ENCODE results near the gene GM2A. TPM values are rescaled to one million over a fixed set of nuclear protein-coding genes. Genes with fewer than 3 reads are reported as not detected.
A peak's percentile ranks its signal among the peaks of the same experiment; 100 is the strongest.

The GM2A gene
- polyA plus RNA-seq, 3 donors: 22.2 to 57.9 (median 28.0) TPM

DNA sequence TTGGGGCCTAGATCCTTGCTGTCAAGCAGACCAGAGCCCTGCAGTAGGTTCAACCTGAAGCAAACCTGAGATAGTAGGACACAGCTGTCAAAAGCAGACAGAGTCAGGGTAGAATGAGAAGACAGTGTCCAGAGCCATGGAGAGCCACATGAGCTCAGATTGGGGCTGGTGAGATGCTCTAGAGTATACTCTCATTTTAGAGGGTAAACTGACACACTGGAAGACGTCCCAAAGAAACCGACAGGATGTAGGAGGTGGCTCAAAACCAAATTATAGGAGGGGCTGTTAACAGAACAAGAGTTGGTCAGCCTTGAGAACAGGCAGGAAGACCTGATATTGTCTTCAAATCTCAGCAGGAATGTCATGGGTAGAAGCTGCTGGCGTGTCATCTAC lies 40.6 kb upstream of the GM2A start:
- Histone ChIP-seq H3K79me2 (ENCODE audit: insufficient read depth, low read length) (peaks cover 90% of the 10 kb centered on the region), H3K9me3 (replicated peaks in 1 of 2; ENCODE audit: control insufficient read depth in 1 of 2, insufficient read depth in 1 of 2, low read length in 2 of 2) (no peaks in the 10 kb centered on the region), H2AFZ (ENCODE audit: insufficient read depth, low read depth, low read length, poor library complexity, severe bottlenecking) (no peak overlapping the region), H3K4me1 (ENCODE audit: control insufficient read depth in 1 of 2, insufficient read depth in 2 of 2, low read length in 2 of 2) (peaks cover 98 to 99% of the 10 kb centered on the region in 2 donors), H3K9ac (ENCODE audit: insufficient read depth, low read length, poor library complexity, severe bottlenecking) (no peak overlapping the region), H3K27me3 (ENCODE audit: control insufficient read depth in 2 of 2, insufficient read depth in 2 of 2, low read length in 2 of 2) (no peaks in the 10 kb centered on the region), H3K4me2 (replicated peaks; ENCODE audit: extremely low read depth, low read length, poor library complexity, severe bottlenecking) (peak overlapping the region; percentile 34), H3K4me3 (replicated peaks in 1 of 3; ENCODE audit: low read depth in 2 of 3, low read length in 3 of 3) (peak overlapping the region in 1 of 3 experiments; percentile 37), H3K36me3 (replicated peaks in 1 of 2; ENCODE audit: control insufficient read depth in 1 of 2, insufficient read depth in 2 of 2, low read length in 2 of 2) (peaks cover 3 to 6% of the 10 kb centered on the region in 2 donors), H4K20me1 (ENCODE audit: insufficient read depth, low read length) (no peaks in the 10 kb centered on the region), H3K27ac (ENCODE audit: low read depth in 1 of 2, low read length in 2 of 2) (peak overlapping the region in 1 of 2 donors; percentile 90)
- intact Hi-C loops (cut with micrococcal nuclease): no loop called here
- no peak for DNase-seq
- H3K36me3 Mint-ChIP-seq: peaks cover 30 to 39% of the 10 kb centered on the region in 2 donors
- TF ChIP-seq, protein P1, sequence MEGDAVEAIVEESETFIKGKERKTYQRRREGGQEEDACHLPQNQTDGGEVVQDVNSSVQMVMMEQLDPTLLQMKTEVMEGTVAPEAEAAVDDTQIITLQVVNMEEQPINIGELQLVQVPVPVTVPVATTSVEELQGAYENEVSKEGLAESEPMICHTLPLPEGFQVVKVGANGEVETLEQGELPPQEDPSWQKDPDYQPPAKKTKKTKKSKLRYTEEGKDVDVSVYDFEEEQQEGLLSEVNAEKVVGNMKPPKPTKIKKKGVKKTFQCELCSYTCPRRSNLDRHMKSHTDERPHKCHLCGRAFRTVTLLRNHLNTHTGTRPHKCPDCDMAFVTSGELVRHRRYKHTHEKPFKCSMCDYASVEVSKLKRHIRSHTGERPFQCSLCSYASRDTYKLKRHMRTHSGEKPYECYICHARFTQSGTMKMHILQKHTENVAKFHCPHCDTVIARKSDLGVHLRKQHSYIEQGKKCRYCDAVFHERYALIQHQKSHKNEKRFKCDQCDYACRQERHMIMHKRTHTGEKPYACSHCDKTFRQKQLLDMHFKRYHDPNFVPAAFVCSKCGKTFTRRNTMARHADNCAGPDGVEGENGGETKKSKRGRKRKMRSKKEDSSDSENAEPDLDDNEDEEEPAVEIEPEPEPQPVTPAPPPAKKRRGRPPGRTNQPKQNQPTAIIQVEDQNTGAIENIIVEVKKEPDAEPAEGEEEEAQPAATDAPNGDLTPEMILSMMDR (IDR thresholded peaks at IDR 0.05): no peak
- 0% methylated on average over 1 of the region's 3 CpGs for WGBS (ENCODE audit: insufficient coverage)
- peak overlapping the region; percentile 50 to 100 (median 84) for H3K27ac Mint-ChIP-seq
- H3K9me3 Mint-ChIP-seq: peaks cover 0 to 2% (median 0%) of the 10 kb centered on the region in 7 donors
- H3K4me3 Mint-ChIP-seq: peak overlapping the region; percentile 34 to 48
- H3K27me3 Mint-ChIP-seq (ENCODE audit: low read depth in 3 of 3): peaks cover 0 to 1% (median 0%) of the 10 kb centered on the region in 3 donors
- peaks cover 88% of the 10 kb centered on the region for H3K4me1 Mint-ChIP-seq

GRCh38 chr5:151213803-151214613 lies 39.0 kb upstream of the GM2A start:
- intact Hi-C loops (cut with micrococcal nuclease): no loop called here
- Mint-ChIP-seq H3K27ac (peak overlapping the region; percentile 100), H3K27me3 (ENCODE audit: low read depth in 3 of 3) (peaks cover 0 to 1% (median under 1%) of the 10 kb centered on the region in 3 donors), H3K9me3 (peaks cover 0 to 2% (median 0%) of the 10 kb centered on the region in 7 donors), H3K4me3 (peak overlapping the region; percentile 60 to 78), H3K4me1 (peaks cover 88% of the 10 kb centered on the region), H3K36me3 (peaks cover 41 to 44% of the 10 kb centered on the region in 2 donors)
- DNase-seq: peak; percentile 91 to 97 (median 92)
- Histone ChIP-seq H4K20me1 (ENCODE audit: insufficient read depth, low read length) (no peaks in the 10 kb centered on the region), H3K27me3 (ENCODE audit: control insufficient read depth in 2 of 2, insufficient read depth in 2 of 2, low read length in 2 of 2) (no peaks in the 10 kb centered on the region), H3K36me3 (replicated peaks in 1 of 2; ENCODE audit: control insufficient read depth in 1 of 2, insufficient read depth in 2 of 2, low read length in 2 of 2) (peaks cover 17 to 19% of the 10 kb centered on the region in 2 donors), H3K9ac (ENCODE audit: insufficient read depth, low read length, poor library complexity, severe bottlenecking) (peak overlapping the region; percentile 61), H3K4me3 (replicated peaks in 1 of 3; ENCODE audit: low read depth in 2 of 3, low read length in 3 of 3) (peak overlapping the region; percentile 23 to 64 (median 38)), H3K79me2 (ENCODE audit: insufficient read depth, low read length) (peaks cover 92% of the 10 kb centered on the region), H2AFZ (ENCODE audit: insufficient read depth, low read depth, low read length, poor library complexity, severe bottlenecking) (no peak overlapping the region), H3K9me3 (replicated peaks in 1 of 2; ENCODE audit: control insufficient read depth in 1 of 2, insufficient read depth in 1 of 2, low read length in 2 of 2) (no peaks in the 10 kb centered on the region), H3K4me2 (replicated peaks; ENCODE audit: extremely low read depth, low read length, poor library complexity, severe bottlenecking) (peak overlapping the region; percentile 73), H3K4me1 (ENCODE audit: control insufficient read depth in 1 of 2, insufficient read depth in 2 of 2, low read length in 2 of 2) (peaks cover 97 to 98% of the 10 kb centered on the region in 2 donors), H3K27ac (ENCODE audit: low read depth in 1 of 2, low read length in 2 of 2) (peak overlapping the region; percentile 90 to 99)
- TF ChIP-seq, protein P1 (IDR thresholded peaks at IDR 0.05): no peak
- 0% methylated on average over 4 of the region's 9 CpGs for WGBS (ENCODE audit: insufficient coverage)
